IMR-90 (cell line): ENCODE results near the gene MS4A10. TPM values are rescaled to one million over a fixed set of nuclear protein-coding genes. Genes with fewer than 3 reads are reported as not detected.

Experiments
- ATAC-seq: fragments of 200-7000 bp; cut with Tn5 transposase; 2 replicates; pipeline ENCODE4 v1.9.1; 2020; ENCODE audit warnings: low read depth, mild to moderate bottlenecking, moderate library complexity
- BruUV-seq: library from RNA; stranded (reverse); fragments of 400-500 nt; replicated peaks from 2 replicates; lab custom pipeline; 2021; lab: Mats Ljungman, UMichigan
- CTCF ChIA-PET: fragments of 300-600 bp; formaldehyde crosslinking; extraction: SDS; loops from one replicate; lab custom pipeline; 2021; ENCODE audit warnings: antibody characterized with exemption; lab: Yijun Ruan, JAX
- POLR2A ChIA-PET: fragments of 300-600 bp; sonication (Branson Sonifier 250); formaldehyde crosslinking; loops from one replicate; lab custom pipeline; 2022; ENCODE audit warnings: antibody characterized with exemption; ENCODE audit not compliant: unreplicated experiment; lab: Charles Lee
- DNase-seq: peaks from one replicate; pipeline ENCODE4 v3.0.0; 2013
- H2AFZ ChIP-seq: replicated peaks from 2 replicates; pipeline ENCODE3; 2013; ENCODE audit warnings: low read length, mild to moderate bottlenecking; ENCODE audit not compliant: poor library complexity
- H2AK5ac ChIP-seq: 2 replicates; pipeline ENCODE4 v1.6.1; 2013; ENCODE audit warnings: low read depth, low read length, inconsistent platforms
- H2AK9ac ChIP-seq: replicated peaks from 2 replicates; pipeline ENCODE3; 2013; ENCODE audit warnings: mild to moderate bottlenecking, low read depth, low read length, moderate library complexity; ENCODE audit not compliant: poor library complexity
- H2BK120ac ChIP-seq: 2 replicates; pipeline ENCODE4 v1.6.1; 2013; ENCODE audit warnings: low read depth, low read length, inconsistent platforms
- H2BK15ac ChIP-seq: 3 replicates; pipeline ENCODE4 v1.6.1; 2013; ENCODE audit warnings: low read depth, low read length, inconsistent platforms
- H2BK20ac ChIP-seq: 2 replicates; pipeline ENCODE4 v1.6.1; 2013; ENCODE audit warnings: low read depth, mild to moderate bottlenecking, inconsistent platforms, low read length, moderate library complexity
- H2BK5ac ChIP-seq: 2 replicates; pipeline ENCODE4 v1.6.1; 2013; ENCODE audit warnings: mild to moderate bottlenecking, low read depth, low read length, inconsistent platforms; ENCODE audit not compliant: poor library complexity, severe bottlenecking
- H3K14ac ChIP-seq: replicated peaks from 2 replicates; pipeline ENCODE4 v1.6.1; 2013; ENCODE audit warnings: low read depth, low read length, inconsistent platforms
- H3K18ac ChIP-seq: 2 replicates; pipeline ENCODE4 v1.6.1; 2013; ENCODE audit warnings: low read depth, low read length, control low read depth
- H3K23ac ChIP-seq: 2 replicates; pipeline ENCODE4 v1.6.1; 2013; ENCODE audit warnings: low read depth, low read length, inconsistent platforms
- H3K27ac ChIP-seq: 2 replicates; pipeline ENCODE4 v1.5.1; 2013; ENCODE audit warnings: mild to moderate bottlenecking, control low read depth, low read length; ENCODE audit not compliant: insufficient read depth
- H3K27me3 ChIP-seq: 2 replicates; pipeline ENCODE4 v1.6.1; 2013; ENCODE audit warnings: low read length; ENCODE audit not compliant: control insufficient read depth, insufficient read depth
- H3K36me3 ChIP-seq: 2 replicates; pipeline ENCODE4 v1.6.1; 2013; ENCODE audit warnings: low read length, mixed read lengths; ENCODE audit not compliant: control insufficient read depth, insufficient read depth
- H3K4ac ChIP-seq: 2 replicates; pipeline ENCODE4 v1.6.1; 2013; ENCODE audit warnings: low read depth, low read length, inconsistent platforms
- H3K4me1 ChIP-seq: 2 replicates; pipeline ENCODE4 v1.6.1; 2013; ENCODE audit warnings: low read length, mixed read lengths; ENCODE audit not compliant: control insufficient read depth, insufficient read depth
- H3K4me2 ChIP-seq: 2 replicates; pipeline ENCODE4 v1.6.1; 2013; ENCODE audit warnings: low read depth, mild to moderate bottlenecking, control low read depth, low read length, moderate library complexity
- H3K4me3 ChIP-seq: 2 replicates; pipeline ENCODE4 v1.5.1; 2013; ENCODE audit warnings: low read depth, mild to moderate bottlenecking, control low read depth, low read length, moderate library complexity; ENCODE audit not compliant: insufficient read depth
- H3K56ac ChIP-seq: 2 replicates; pipeline ENCODE4 v1.6.1; 2013; ENCODE audit warnings: low read length, inconsistent platforms; ENCODE audit not compliant: insufficient read depth; ENCODE audit errors: extremely low read depth
- H3K79me1 ChIP-seq, 2 experiments: 2 replicates each; pipeline ENCODE4 v1.6.1; 2013; ENCODE audit warnings: low read length in 2 of 2, inconsistent platforms in 1 of 2, low read depth in 1 of 2
- H3K9ac ChIP-seq: 2 replicates; pipeline ENCODE4 v1.6.1; 2013; ENCODE audit warnings: low read depth, low read length, control low read depth
- H3K9me1 ChIP-seq: 2 replicates; pipeline ENCODE4 v1.6.1; 2013; ENCODE audit warnings: low read length, inconsistent platforms; ENCODE audit not compliant: insufficient read depth
- H3K9me3 ChIP-seq: 2 replicates; pipeline ENCODE4 v1.6.1; 2013; ENCODE audit warnings: low read length; ENCODE audit not compliant: control insufficient read depth, insufficient read depth
- H4K20me1 ChIP-seq: 2 replicates; pipeline ENCODE4 v1.6.1; 2013; ENCODE audit warnings: low read length, inconsistent platforms; ENCODE audit not compliant: insufficient read depth
- H4K5ac ChIP-seq: 2 replicates; pipeline ENCODE4 v1.6.1; 2013; ENCODE audit warnings: mild to moderate bottlenecking, low read depth, low read length, control low read depth
- H4K8ac ChIP-seq, 2 experiments: 2 replicates each; pipeline ENCODE4 v1.6.1; 2013; ENCODE audit warnings: low read depth in 2 of 2, low read length in 2 of 2, control low read depth in 1 of 2, inconsistent platforms in 1 of 2
- H4K91ac ChIP-seq: 2 replicates; pipeline ENCODE4 v1.6.1; 2013; ENCODE audit warnings: low read depth, low read length, inconsistent platforms; ENCODE audit not compliant: insufficient read depth
- CEBPB ChIP-seq: IDR thresholded peaks from 2 replicates; pipeline ENCODE4 v1.6.1; 2012; ENCODE audit warnings: low read depth, low read length, improper control_type of control experiment
- CHD1 ChIP-seq: IDR thresholded peaks from 2 replicates; pipeline ENCODE4 v1.6.1; 2012; ENCODE audit warnings: low read depth, low read length, improper control_type of control experiment
- FOS ChIP-seq: fragments of 150-350 bp; IDR thresholded peaks from 2 replicates; pipeline ENCODE4 v1.6.1; 2016; ENCODE audit warnings: low read depth, low read length
- MAFK ChIP-seq: IDR thresholded peaks from 2 replicates; pipeline ENCODE4 v1.6.1; 2012; ENCODE audit warnings: low read depth, low read length, improper control_type of control experiment
- MAZ ChIP-seq: IDR thresholded peaks from 2 replicates; pipeline ENCODE4 v1.6.1; 2012; ENCODE audit warnings: low read depth, mild to moderate bottlenecking, low read length, improper control_type of control experiment, moderate library complexity, borderline replicate concordance
- NFE2L2 ChIP-seq: fragments of 150-350 bp; IDR thresholded peaks from 2 replicates; pipeline ENCODE4 v1.6.1; 2016; ENCODE audit warnings: low read depth, mild to moderate bottlenecking, low read length
- POLR2A ChIP-seq: IDR thresholded peaks from 2 replicates; pipeline ENCODE4 v1.6.1; 2012; ENCODE audit warnings: mild to moderate bottlenecking, low read depth, low read length
- RCOR1 ChIP-seq: IDR thresholded peaks from 2 replicates; pipeline ENCODE4 v1.6.1; 2012; ENCODE audit warnings: mild to moderate bottlenecking, low read length, improper control_type of control experiment; ENCODE audit not compliant: insufficient replicate concordance
- RFX5 ChIP-seq: IDR thresholded peaks from 2 replicates; pipeline ENCODE4 v1.8.0; 2012; ENCODE audit warnings: low read depth, mild to moderate bottlenecking, low read length, moderate library complexity
- SMC3 ChIP-seq: fragments of 150-350 bp; IDR thresholded peaks from 2 replicates; pipeline ENCODE4 v1.6.1; 2016; ENCODE audit warnings: low read depth, mild to moderate bottlenecking, antibody characterized with exemption, low read length, moderate library complexity
- USF2 ChIP-seq: fragments of 150-350 bp; IDR thresholded peaks from 2 replicates; pipeline ENCODE4 v1.6.1; 2017; ENCODE audit warnings: mild to moderate bottlenecking, antibody characterized with exemption, low read length, low read depth
- WGBS, 2 experiments: methylation state at CpG; one replicate each; pipeline versions ENCODE4 v1.1.5 to v1.1.7; 2013; ENCODE audit warnings: missing lambda C conversion rate in 2 of 2; ENCODE audit not compliant: insufficient read length in 1 of 2; ENCODE audit errors: extremely low coverage in 2 of 2; 5-methylcytosine and 5-hydroxymethylcytosine counted together
- dilution Hi-C: fragments of 300-500 bp; cut with HindIII; formaldehyde crosslinking; loops from one replicate; pipeline ENCODE4 v1.14.3; 2018; ENCODE audit warnings: low sequenced_read_pairs; ENCODE audit not compliant: unreplicated experiment
- in situ Hi-C: fragments of 300-500 bp; cut with MboI; formaldehyde crosslinking; loops from 3 replicates; pipeline ENCODE4 v1.14.3; 2019; ENCODE audit warnings: low sequenced_read_pairs, inconsistent platforms, mixed read lengths
- intact Hi-C: fragments of 100-400 bp; cut with micrococcal nuclease; formaldehyde crosslinking; loops from 2 replicates; pipeline ENCODE4 v1.10.0; 2022
- polyA plus RNA-seq, 3 experiments: library from polyadenylated mRNA; depleted of rRNA; stranded (reverse); fragments of >200 nt; gene quantifications; 2 replicates each; pipeline ENCODE4 v1.2.3, GENCODE V29; 2012; ENCODE audit warnings: low replicate concordance in 1 of 3
- total RNA-seq: library from RNA; depleted of rRNA; stranded (reverse); fragments of >200 nt; gene quantifications from 2 replicates; pipeline ENCODE4 v1.2.3, GENCODE V29; 2012
- TF ChIP-seq, protein P1 (sequence below): fragments of 150-350 bp; IDR thresholded peaks from 2 replicates; pipeline ENCODE4 v1.6.1; 2016; ENCODE audit warnings: low read depth, mild to moderate bottlenecking, low read length, moderate library complexity, borderline replicate concordance
- TF ChIP-seq, protein P2 (sequence below): conservative IDR thresholded peaks from 2 replicates; pipeline ENCODE4 v1.5.1; 2012; ENCODE audit warnings: mild to moderate bottlenecking, low read depth, low read length, improper control_type of control experiment

Gene MS4A10
- total and polyA plus RNA-seq, 2 of the 4 experiments (the other 2 are of a cell fraction) = not detected

- Histone ChIP-seq H2AK5ac (no peak overlapping the region), H3K4ac (no peak overlapping the region), H3K18ac (no peak overlapping the region), H4K20me1 (no peaks in the 10 kb centered on the region), H4K8ac (no peak overlapping the region), H3K4me3 (no peak overlapping the region), H3K14ac (no peak overlapping the region), H3K23ac (no peak overlapping the region), H3K36me3 (no peaks in the 10 kb centered on the region), H2AK9ac (no peak overlapping the region), H3K9ac (no peak overlapping the region), H2BK20ac (no peak overlapping the region), H3K27me3 (peaks cover 15% of the 10 kb centered on the region), H3K4me1 (no peaks in the 10 kb centered on the region), H3K79me1 (no peaks in the 10 kb centered on the region), H3K56ac (no peak overlapping the region), H2BK15ac (no peak overlapping the region), H2AFZ (no peak overlapping the region), H3K27ac (no peak overlapping the region), H4K91ac (no peak overlapping the region), H3K9me1 (no peaks in the 10 kb centered on the region), H2BK120ac (no peak overlapping the region), H3K4me2 (no peak overlapping the region), H2BK5ac (no peak overlapping the region), H4K5ac (no peak overlapping the region), H3K9me3 (no peaks in the 10 kb centered on the region)
- ChIA-PET POLR2A (no interaction called here), CTCF (no interaction called here)
- in situ Hi-C loops = no loop called here
- WGBS, 2 experiments = 38% methylated on average over 1 of the region's 4 CpGs; no CpG with 5 or more reads in 1 of the 2 experiments
- no TSS peak for BruUV-seq
- DNase-seq = no peak
- TF ChIP-seq POLR2A (no peak), USF2 (no peak), SMC3 (no peak), NFE2L2 (no peak), RCOR1 (no peak), CHD1 (no peak), CEBPB (no peak), FOS (no peak), RFX5 (no peak), MAFK (no peak), MAZ (no peak)
- TF ChIP-seq, protein P1, sequence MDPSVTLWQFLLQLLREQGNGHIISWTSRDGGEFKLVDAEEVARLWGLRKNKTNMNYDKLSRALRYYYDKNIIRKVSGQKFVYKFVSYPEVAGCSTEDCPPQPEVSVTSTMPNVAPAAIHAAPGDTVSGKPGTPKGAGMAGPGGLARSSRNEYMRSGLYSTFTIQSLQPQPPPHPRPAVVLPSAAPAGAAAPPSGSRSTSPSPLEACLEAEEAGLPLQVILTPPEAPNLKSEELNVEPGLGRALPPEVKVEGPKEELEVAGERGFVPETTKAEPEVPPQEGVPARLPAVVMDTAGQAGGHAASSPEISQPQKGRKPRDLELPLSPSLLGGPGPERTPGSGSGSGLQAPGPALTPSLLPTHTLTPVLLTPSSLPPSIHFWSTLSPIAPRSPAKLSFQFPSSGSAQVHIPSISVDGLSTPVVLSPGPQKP = no peak
- TF ChIP-seq, protein P2, sequence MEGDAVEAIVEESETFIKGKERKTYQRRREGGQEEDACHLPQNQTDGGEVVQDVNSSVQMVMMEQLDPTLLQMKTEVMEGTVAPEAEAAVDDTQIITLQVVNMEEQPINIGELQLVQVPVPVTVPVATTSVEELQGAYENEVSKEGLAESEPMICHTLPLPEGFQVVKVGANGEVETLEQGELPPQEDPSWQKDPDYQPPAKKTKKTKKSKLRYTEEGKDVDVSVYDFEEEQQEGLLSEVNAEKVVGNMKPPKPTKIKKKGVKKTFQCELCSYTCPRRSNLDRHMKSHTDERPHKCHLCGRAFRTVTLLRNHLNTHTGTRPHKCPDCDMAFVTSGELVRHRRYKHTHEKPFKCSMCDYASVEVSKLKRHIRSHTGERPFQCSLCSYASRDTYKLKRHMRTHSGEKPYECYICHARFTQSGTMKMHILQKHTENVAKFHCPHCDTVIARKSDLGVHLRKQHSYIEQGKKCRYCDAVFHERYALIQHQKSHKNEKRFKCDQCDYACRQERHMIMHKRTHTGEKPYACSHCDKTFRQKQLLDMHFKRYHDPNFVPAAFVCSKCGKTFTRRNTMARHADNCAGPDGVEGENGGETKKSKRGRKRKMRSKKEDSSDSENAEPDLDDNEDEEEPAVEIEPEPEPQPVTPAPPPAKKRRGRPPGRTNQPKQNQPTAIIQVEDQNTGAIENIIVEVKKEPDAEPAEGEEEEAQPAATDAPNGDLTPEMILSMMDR = no peak
- no peak for ATAC-seq
- dilution Hi-C loops = no loop called here
- intact Hi-C loops = no loop called here
Observed at GRCh38 chr11:60769273-60769672, 15.9 kb upstream of the MS4A10 start.
